Liver (tissue), 2 donors: ENCODE data around the gene IGF1R.

Source experiments
- YY1 ChIP-seq: IDR thresholded peaks from 2 replicates; pipeline ENCODE4 v1.6.1; 2016; ENCODE audit warnings: antibody characterized with exemption, mild to moderate bottlenecking
- TF ChIP-seq, protein P1 (sequence below): fragments of 150-350 bp; IDR thresholded peaks from 2 replicates; pipeline ENCODE4 v1.5.1; 2017; ENCODE audit warnings: improper control_type of control experiment, low read depth, low read length; ENCODE audit not compliant: missing input control
- donor health status: healthy.

DNA sequence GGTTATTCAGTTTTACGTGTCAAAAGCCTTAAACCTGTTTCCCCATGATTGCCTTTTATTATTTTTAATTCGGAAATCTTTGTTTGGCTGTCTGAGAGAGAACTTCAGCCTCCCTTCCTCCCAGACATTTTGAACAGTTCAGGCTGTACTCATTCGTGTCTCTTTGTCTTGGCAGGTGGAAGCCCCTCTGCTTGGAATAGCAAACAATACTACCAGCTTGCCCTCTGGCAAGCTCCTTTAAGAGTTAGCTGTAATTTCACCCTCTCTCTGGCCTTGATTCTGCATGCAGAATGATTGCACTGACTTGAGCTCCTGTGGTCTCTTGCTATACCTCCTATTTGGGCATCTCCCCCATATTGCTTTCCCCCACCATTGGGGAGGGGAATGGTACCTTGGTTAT, 11.7 kb downstream of the IGF1R start:
- TF ChIP-seq YY1: no peak
- TF ChIP-seq, protein P1, sequence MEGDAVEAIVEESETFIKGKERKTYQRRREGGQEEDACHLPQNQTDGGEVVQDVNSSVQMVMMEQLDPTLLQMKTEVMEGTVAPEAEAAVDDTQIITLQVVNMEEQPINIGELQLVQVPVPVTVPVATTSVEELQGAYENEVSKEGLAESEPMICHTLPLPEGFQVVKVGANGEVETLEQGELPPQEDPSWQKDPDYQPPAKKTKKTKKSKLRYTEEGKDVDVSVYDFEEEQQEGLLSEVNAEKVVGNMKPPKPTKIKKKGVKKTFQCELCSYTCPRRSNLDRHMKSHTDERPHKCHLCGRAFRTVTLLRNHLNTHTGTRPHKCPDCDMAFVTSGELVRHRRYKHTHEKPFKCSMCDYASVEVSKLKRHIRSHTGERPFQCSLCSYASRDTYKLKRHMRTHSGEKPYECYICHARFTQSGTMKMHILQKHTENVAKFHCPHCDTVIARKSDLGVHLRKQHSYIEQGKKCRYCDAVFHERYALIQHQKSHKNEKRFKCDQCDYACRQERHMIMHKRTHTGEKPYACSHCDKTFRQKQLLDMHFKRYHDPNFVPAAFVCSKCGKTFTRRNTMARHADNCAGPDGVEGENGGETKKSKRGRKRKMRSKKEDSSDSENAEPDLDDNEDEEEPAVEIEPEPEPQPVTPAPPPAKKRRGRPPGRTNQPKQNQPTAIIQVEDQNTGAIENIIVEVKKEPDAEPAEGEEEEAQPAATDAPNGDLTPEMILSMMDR: no peak
